Measurements from ENCODE around the gene ZG16B.

DNA sequence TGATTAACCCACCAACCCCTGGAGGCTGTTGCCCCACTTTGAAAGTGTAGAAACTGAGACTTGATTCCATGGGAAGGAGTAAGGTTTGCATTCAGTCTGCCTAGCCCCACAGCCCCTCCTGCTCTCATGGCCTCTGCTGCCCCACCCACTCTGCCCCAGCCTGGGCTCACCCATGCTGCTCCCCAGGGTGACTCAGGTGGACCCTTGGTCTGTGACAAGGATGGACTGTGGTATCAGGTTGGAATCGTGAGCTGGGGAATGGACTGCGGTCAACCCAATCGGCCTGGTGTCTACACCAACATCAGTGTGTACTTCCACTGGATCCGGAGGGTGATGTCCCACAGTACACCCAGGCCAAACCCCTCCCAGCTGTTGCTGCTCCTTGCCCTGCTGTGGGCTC is 25.4 kb upstream of the ZG16B start:
- TF ChIP-seq CTCF (IDR thresholded peaks at IDR 0.05) = no peak
- TF ChIP-seq POLR2A (IDR thresholded peaks at IDR 0.05) = no peak
